ENCODE data around the gene PPIL6. TPM values are rescaled to one million over a fixed set of nuclear protein-coding genes. Genes with fewer than 3 reads are reported as not detected.

Gene PPIL6
- polyA plus RNA-seq, 2 of the 4 experiments (the other 2 are of a cell fraction): 1.6 to 5.0 TPM

- peaks cover 43% of the 10 kb centered on the region; the same call in 2 of the 3 replicates for H3K4me1 ChIP-seq
- no peak overlapping the region for H3K4me3 ChIP-seq
- TF ChIP-seq CTCF (IDR thresholded peaks at IDR 0.05) (no peak), GATA3 (IDR thresholded peaks at IDR 0.05; ENCODE audit: borderline replicate concordance) (no peak), RFX5 (IDR thresholded peaks at IDR 0.05) (no peak), RNF2 (IDR thresholded peaks at IDR 0.05; ENCODE audit: borderline replicate concordance, low read depth) (no peak), MYC (IDR thresholded peaks at IDR 0.05; ENCODE audit: borderline replicate concordance, low read length) (no peak), CEBPB (IDR thresholded peaks at IDR 0.05) (no peak), FOXS1 (CRISPR knock-in tag; IDR thresholded peaks at IDR 0.05) (no peak), FOSB (CRISPR knock-in tag; IDR thresholded peaks at IDR 0.05) (no peak), POLR2AphosphoS2 (conservative IDR thresholded peaks at IDR 0.05; ENCODE audit: low read length) (no peak), TFCP2L1 (CRISPR knock-in tag; IDR thresholded peaks at IDR 0.05) (no peak), RARB (CRISPR knock-in tag; IDR thresholded peaks at IDR 0.05) (no peak), JUNB (IDR thresholded peaks at IDR 0.05) (no peak), MAFK (IDR thresholded peaks at IDR 0.05; ENCODE audit: partially characterized antibody) (no peak), BCL3 (IDR thresholded peaks at IDR 0.05) (no peak), SMC3 (IDR thresholded peaks at IDR 0.05) (no peak), MAX (IDR thresholded peaks at IDR 0.05) (no peak), CHD2 (IDR thresholded peaks at IDR 0.05; ENCODE audit: low read length, partially characterized antibody) (no peak), EHMT2 (IDR thresholded peaks at IDR 0.05; ENCODE audit: low read depth) (no peak), FOSL2 (IDR thresholded peaks at IDR 0.05) (no peak), FOSL2 (CRISPR knock-in tag; IDR thresholded peaks at IDR 0.05) (no peak), HDAC2 (IDR thresholded peaks at IDR 0.05) (no peak)
- POLR2A ChIA-PET: interaction anchor here (0.7 kb wide), 1 partner anchor 212 kb away, joined by 6 read pairs; the partner anchor contains the start of genes AK9 and FIG4
- FAIRE-seq: no peak
- WGBS (ENCODE audit: missing lambda C conversion rate): 82% methylated on average over 5 of the region's 5 CpGs
- CTCF ChIA-PET: interaction anchor here (0.7 to 0.8 kb wide), 2 partner anchors 15 to 708 kb away, joined by 4 to 5 read pairs; no protein-coding TSS in a partner anchor
- no peaks in the 10 kb centered on the region for H3K9me3 ChIP-seq
- no peak for ATAC-seq
- H3K27ac ChIP-seq: no peak overlapping the region
- H3K4me2 ChIP-seq: peak overlapping the region; percentile 48
- no peak for DNase-seq (ENCODE audit: low read depth in 1 of 2, low spot score in 1 of 2)
Measured at GRCh38 chr6:109478841-109479624, 38.6 kb upstream of the PPIL6 start.

- TF ChIP-seq HMGXB4 (CRISPR knock-in tag; IDR thresholded peaks at IDR 0.05; ENCODE audit: borderline replicate concordance): no peak
- no peak for TF ChIP-seq MAFK (IDR thresholded peaks at IDR 0.05; ENCODE audit: partially characterized antibody)
- TF ChIP-seq SREBF2 (IDR thresholded peaks at IDR 0.05): no peak
- TF ChIP-seq EHMT2 (IDR thresholded peaks at IDR 0.05; ENCODE audit: low read depth): no peak
- no peak for TF ChIP-seq HOXB13 (CRISPR knock-in tag; IDR thresholded peaks at IDR 0.05; ENCODE audit: low read depth)
- TF ChIP-seq RARB (CRISPR knock-in tag; IDR thresholded peaks at IDR 0.05): no peak
- no peak for TF ChIP-seq NFE2L2 (conservative IDR thresholded peaks at IDR 0.05; ENCODE audit: low read length)
- no peak for TF ChIP-seq CTCF (IDR thresholded peaks at IDR 0.05)
- no peak for TF ChIP-seq MAZ (IDR thresholded peaks at IDR 0.05; ENCODE audit: borderline replicate concordance, low read depth, low read length)
- TF ChIP-seq BCL3 (IDR thresholded peaks at IDR 0.05): no peak
- no peak for TF ChIP-seq MAX (IDR thresholded peaks at IDR 0.05)
- H3K27ac ChIP-seq: no peak overlapping the region
- no peak overlapping the region for H3K4me3 ChIP-seq
- no peaks in the 10 kb centered on the region for H3K9me3 ChIP-seq
- CTCF ChIA-PET: interaction anchor here (0.7 to 0.8 kb wide), 2 partner anchors 15 to 709 kb away, joined by 4 to 5 read pairs; no protein-coding TSS in a partner anchor
- no peak for DNase-seq (ENCODE audit: low read depth in 1 of 2, low spot score in 1 of 2)
- no peak for FAIRE-seq
- H3K4me2 ChIP-seq: peak overlapping the region; percentile 48
- no peak for ATAC-seq
- peaks cover 43% of the 10 kb centered on the region; the same call in 2 of the 3 replicates for H3K4me1 ChIP-seq
- POLR2A ChIA-PET: no interaction called here
- 88% methylated on average over 9 of the region's 9 CpGs for WGBS (ENCODE audit: missing lambda C conversion rate)
Measured at GRCh38 chr6:109478222-109478805, 37.9 kb upstream of the PPIL6 start.

All from A549 (cell line).